Thyroid gland (tissue), 4 donors: ENCODE measurements around the gene HLF. TPM values are rescaled to one million over a fixed set of nuclear protein-coding genes. Genes with fewer than 3 reads are reported as not detected.

Source experiments
- DNase-seq, 2 donors: peaks; one replicate each; pipeline ENCODE4 v3.0.0-alpha.2; 2019
- H3K27ac ChIP-seq, 3 donors: fragments of 200-600 bp; sonication (generic); 1 replicate in 2 of 3; 2 replicates in 1 of 3; pipeline ENCODE4 v1.5.1; 2016 to 2019; ENCODE audit warnings: mild to moderate bottlenecking in 1 of 3, moderate library complexity in 1 of 3
- H3K27me3 ChIP-seq: fragments of 200-600 bp; sonication (generic); one replicate; pipeline ENCODE4 v1.5.1; 2019
- H3K36me3 ChIP-seq, 2 donors: fragments of 200-600 bp; sonication (generic); one replicate each; pipeline ENCODE4 v1.5.1; 2016 to 2019
- H3K4me1 ChIP-seq, 2 donors: fragments of 200-600 bp; sonication (generic); one replicate each; pipeline ENCODE4 v1.5.1; 2017 to 2019
- H3K4me3 ChIP-seq, 3 donors: fragments of 200-600 bp; sonication (generic); replicated peaks in 1 of 3; 1 replicate in 2 of 3; 2 replicates in 1 of 3; pipeline ENCODE4 v1.5.1; 2016; ENCODE audit warnings: mild to moderate bottlenecking in 1 of 3
- H3K9me3 ChIP-seq: fragments of 200-600 bp; sonication (generic); one replicate; pipeline ENCODE4 v1.5.1; 2017
- POLR2A ChIP-seq, 2 donors: fragments of 450-650 bp; IDR thresholded peaks; one replicate each; pipeline ENCODE4 v1.6.1; 2017; ENCODE audit warnings: antibody characterized with exemption in 2 of 2, mild to moderate bottlenecking in 2 of 2, moderate library complexity in 1 of 2
- WGBS, 2 donors: methylation state at CpG; one replicate each; pipeline ENCODE4 v1.1.5; 2017; 5-methylcytosine and 5-hydroxymethylcytosine counted together
- intact Hi-C: fragments of 100-400 bp; cut with DNase I; formaldehyde crosslinking; loops from one replicate; pipeline ENCODE4 v1.15.1; 2023
- total RNA-seq, 4 donors: library from RNA; depleted of rRNA; stranded (reverse); fragments of >200 nt; gene quantifications; one replicate each; pipeline ENCODE4 v1.2.3, GENCODE V29; 2016
- TF ChIP-seq, protein P1 (sequence below), 6 experiments: fragments of 200-600 bp in 3 of 6; fragments of 450-650 bp in 3 of 6; sonication (generic) in 3 of 6; IDR thresholded peaks; one replicate each; pipeline ENCODE4 v1.5.1; 2016 to 2019; ENCODE audit warnings: antibody characterized with exemption in 6 of 6, mild to moderate bottlenecking in 2 of 6, inconsistent platforms in 1 of 6, moderate library complexity in 1 of 6

The HLF gene
- total RNA-seq, 4 donors from 2014 or later: 39.4 to 54.1 (median 51.7) TPM

DNA sequence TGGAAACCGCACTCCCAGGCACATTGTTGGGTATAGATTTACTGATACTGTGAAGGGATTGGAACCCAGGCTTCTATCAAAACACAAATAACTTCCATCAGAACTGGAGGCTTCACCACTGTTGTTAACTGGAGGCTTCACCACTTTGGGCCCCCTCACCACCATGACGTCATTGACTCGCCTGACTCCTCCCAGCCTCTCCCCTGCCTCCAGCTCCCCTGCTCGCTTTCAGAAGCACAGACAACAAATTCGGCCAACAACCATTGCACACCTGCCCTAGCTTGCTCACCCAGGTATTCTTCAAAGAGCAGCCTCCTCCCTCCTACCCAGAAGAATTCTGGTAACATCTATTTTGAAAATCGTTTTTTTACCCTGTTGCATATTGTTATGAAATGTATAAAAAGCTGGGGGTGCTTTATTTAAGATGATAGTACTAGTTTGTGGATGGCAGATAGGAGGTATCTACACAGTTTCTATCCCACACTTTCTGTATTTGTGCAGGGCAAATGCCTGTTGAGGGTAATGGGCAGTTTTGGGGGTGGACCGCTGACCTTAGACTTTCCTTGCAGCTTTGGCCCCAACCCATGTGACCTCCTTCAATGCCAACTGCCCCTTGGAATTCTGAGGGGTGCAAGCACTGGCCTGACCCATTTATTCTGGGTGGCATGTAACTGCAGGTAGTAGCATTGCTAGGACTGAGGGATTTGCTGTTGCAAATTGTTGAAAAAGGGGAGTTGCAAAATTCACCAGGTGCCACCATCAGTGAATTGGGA lies 54.1 kb downstream of the HLF start:
- no peak overlapping the region for H3K27ac ChIP-seq
- intact Hi-C loops: no loop called here
- no peaks in the 10 kb centered on the region for H3K4me1 ChIP-seq
- 89 to 94% methylated on average over 7 of the region's 7 CpGs for WGBS, 2 donors
- no peaks in the 10 kb centered on the region for H3K9me3 ChIP-seq
- no peak overlapping the region for H3K4me3 ChIP-seq
- H3K36me3 ChIP-seq: peaks cover 6 to 36% of the 10 kb centered on the region in 2 donors
- no peak for DNase-seq
- no peaks in the 10 kb centered on the region for H3K27me3 ChIP-seq
- TF ChIP-seq, protein P1, sequence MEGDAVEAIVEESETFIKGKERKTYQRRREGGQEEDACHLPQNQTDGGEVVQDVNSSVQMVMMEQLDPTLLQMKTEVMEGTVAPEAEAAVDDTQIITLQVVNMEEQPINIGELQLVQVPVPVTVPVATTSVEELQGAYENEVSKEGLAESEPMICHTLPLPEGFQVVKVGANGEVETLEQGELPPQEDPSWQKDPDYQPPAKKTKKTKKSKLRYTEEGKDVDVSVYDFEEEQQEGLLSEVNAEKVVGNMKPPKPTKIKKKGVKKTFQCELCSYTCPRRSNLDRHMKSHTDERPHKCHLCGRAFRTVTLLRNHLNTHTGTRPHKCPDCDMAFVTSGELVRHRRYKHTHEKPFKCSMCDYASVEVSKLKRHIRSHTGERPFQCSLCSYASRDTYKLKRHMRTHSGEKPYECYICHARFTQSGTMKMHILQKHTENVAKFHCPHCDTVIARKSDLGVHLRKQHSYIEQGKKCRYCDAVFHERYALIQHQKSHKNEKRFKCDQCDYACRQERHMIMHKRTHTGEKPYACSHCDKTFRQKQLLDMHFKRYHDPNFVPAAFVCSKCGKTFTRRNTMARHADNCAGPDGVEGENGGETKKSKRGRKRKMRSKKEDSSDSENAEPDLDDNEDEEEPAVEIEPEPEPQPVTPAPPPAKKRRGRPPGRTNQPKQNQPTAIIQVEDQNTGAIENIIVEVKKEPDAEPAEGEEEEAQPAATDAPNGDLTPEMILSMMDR (IDR thresholded peaks at IDR 0.05): no peak
- TF ChIP-seq POLR2A (IDR thresholded peaks at IDR 0.05): no peak

DNA sequence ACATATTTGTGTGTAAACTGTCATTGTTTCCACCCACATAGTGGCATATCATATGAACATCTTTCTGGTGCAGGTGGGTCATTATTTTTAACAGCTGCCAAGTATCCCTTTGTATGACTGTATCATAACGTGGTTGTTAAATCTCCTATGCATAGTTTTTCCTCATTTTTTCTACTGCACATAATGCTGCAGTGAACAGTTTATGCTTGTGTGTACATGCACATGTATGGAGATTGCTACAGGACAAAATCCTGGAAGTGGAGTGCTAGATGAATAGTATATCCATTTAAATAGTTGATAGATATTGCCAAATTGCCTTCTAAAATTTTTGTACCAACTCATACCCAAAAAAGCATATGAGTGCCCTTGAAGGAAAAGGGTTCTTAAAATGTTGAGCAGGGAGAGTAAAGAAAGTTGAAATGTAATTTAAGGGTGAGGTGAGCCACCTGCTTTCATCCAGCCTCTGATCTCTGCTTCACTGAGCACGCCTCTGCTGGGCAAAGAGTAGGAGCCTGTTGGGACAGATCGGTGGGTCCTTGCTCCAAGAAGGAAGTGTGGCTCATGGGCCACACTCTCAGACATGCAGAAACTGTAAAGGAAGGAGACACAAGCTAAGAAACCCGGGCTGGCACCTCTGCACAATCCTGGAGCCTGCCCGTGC lies 55.3 kb downstream of the HLF start:
- 67 to 69% methylated on average over 5 of the region's 5 CpGs for WGBS, 2 donors
- DNase-seq: no peak
- H3K27me3 ChIP-seq: no peaks in the 10 kb centered on the region
- TF ChIP-seq POLR2A (IDR thresholded peaks at IDR 0.05): no peak
- TF ChIP-seq, protein P1 (IDR thresholded peaks at IDR 0.05): no peak
- H3K36me3 ChIP-seq: peaks cover 6 to 36% of the 10 kb centered on the region in 2 donors
- intact Hi-C loops: no loop called here
- no peaks in the 10 kb centered on the region for H3K9me3 ChIP-seq
- H3K4me3 ChIP-seq: no peak overlapping the region
- no peak overlapping the region for H3K27ac ChIP-seq
- no peaks in the 10 kb centered on the region for H3K4me1 ChIP-seq

DNA sequence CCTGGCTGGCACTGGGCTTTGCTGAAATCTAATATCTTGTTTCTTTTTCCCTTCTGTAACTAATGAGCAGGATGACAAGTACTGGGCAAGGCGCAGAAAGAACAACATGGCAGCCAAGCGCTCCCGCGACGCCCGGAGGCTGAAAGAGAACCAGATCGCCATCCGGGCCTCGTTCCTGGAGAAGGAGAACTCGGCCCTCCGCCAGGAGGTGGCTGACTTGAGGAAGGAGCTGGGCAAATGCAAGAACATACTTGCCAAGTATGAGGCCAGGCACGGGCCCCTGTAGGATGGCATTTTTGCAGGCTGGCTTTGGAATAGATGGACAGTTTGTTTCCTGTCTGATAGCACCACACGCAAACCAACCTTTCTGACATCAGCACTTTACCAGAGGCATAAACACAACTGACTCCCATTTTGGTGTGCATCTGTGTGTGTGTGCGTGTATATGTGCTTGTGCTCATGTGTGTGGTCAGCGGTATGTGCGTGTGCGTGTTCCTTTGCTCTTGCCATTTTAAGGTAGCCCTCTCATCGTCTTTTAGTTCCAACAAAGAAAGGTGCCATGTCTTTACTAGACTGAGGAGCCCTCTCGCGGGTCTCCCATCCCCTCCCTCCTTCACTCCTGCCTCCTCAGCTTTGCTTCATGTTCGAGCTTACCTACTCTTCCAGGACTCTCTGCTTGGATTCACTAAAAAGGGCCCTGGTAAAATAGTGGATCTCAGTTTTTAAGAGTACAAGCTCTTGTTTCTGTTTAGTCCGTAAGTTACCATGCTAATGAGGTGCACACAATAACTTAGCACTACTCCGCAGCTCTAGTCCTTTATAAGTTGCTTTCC lies 56.0 kb downstream of the HLF start:
- Histone ChIP-seq H3K4me1 (no peaks in the 10 kb centered on the region), H3K4me3 (no peak overlapping the region), H3K9me3 (no peaks in the 10 kb centered on the region), H3K27ac (no peak overlapping the region), H3K27me3 (no peaks in the 10 kb centered on the region), H3K36me3 (peaks cover 6 to 31% of the 10 kb centered on the region in 2 donors)
- TF ChIP-seq, protein P1 (IDR thresholded peaks at IDR 0.05): no peak
- TF ChIP-seq POLR2A (IDR thresholded peaks at IDR 0.05): no peak
- intact Hi-C loops: no loop called here
- no peak for DNase-seq
- 93% methylated on average over 23 of the region's 23 CpGs for WGBS, 2 donors

GRCh38 chr17:55321427-55322060 lies 56.8 kb downstream of the HLF start:
- no peak for DNase-seq
- Histone ChIP-seq H3K4me1 (no peaks in the 10 kb centered on the region), H3K27me3 (no peaks in the 10 kb centered on the region), H3K4me3 (no peak overlapping the region), H3K36me3 (peaks cover 6 to 27% of the 10 kb centered on the region in 2 donors), H3K9me3 (no peaks in the 10 kb centered on the region), H3K27ac (no peak overlapping the region)
- TF ChIP-seq POLR2A (IDR thresholded peaks at IDR 0.05): no peak
- TF ChIP-seq, protein P1 (IDR thresholded peaks at IDR 0.05): no peak
- intact Hi-C loops: no loop called here
- 85 to 89% methylated on average over 6 of the region's 6 CpGs for WGBS, 2 donors
